Measurements from ENCODE around the gene SCOC.

GRCh38 chr4:140335076-140335475, 38.4 kb upstream of the SCOC start:
- TF ChIP-seq POLR2A (IDR thresholded peaks at IDR 0.05) (no peak), CTCF (IDR thresholded peaks at IDR 0.05) (no peak)

Measured in testis (tissue), 2 donors.